Calu3 (cell line): ENCODE measurements around the gene NANS. TPM values are rescaled to one million over a fixed set of nuclear protein-coding genes. Genes with fewer than 3 reads are reported as not detected.

ENCODE experiments used
- BruUV-seq: library from RNA; stranded (reverse); fragments of 400-500 nt; replicated peaks from 2 replicates; lab custom pipeline; 2021; lab: Mats Ljungman, UMichigan
- CTCF ChIA-PET: fragments of 300-600 bp; sonication (Branson Sonifier 250); formaldehyde crosslinking; loops from one replicate; lab custom pipeline; 2022; ENCODE audit warnings: antibody characterized with exemption; lab: Charles Lee
- DNase-seq: peaks from one replicate; pipeline ENCODE4 v3.0.0; 2022
- H3K27ac Mint-ChIP-seq: one replicate; pipeline ENCODE4 v1.8.0; 2022; ENCODE audit warnings: mixed read lengths; ENCODE audit not compliant: unreplicated experiment
- H3K27me3 Mint-ChIP-seq: one replicate; pipeline ENCODE4 v1.8.0; 2022; ENCODE audit warnings: mixed read lengths; ENCODE audit not compliant: unreplicated experiment
- H3K36me3 Mint-ChIP-seq: one replicate; pipeline ENCODE4 v1.8.0; 2022; ENCODE audit warnings: mild to moderate bottlenecking, moderate library complexity, mixed read lengths; ENCODE audit not compliant: insufficient read depth, unreplicated experiment
- H3K4me1 Mint-ChIP-seq: one replicate; pipeline ENCODE4 v1.8.0; 2022; ENCODE audit warnings: mild to moderate bottlenecking, low read depth, mixed read lengths; ENCODE audit not compliant: unreplicated experiment
- H3K4me3 Mint-ChIP-seq: one replicate; pipeline ENCODE4 v1.8.0; 2022; ENCODE audit warnings: mild to moderate bottlenecking, low read depth, moderate library complexity, mixed read lengths; ENCODE audit not compliant: unreplicated experiment
- H3K9me3 Mint-ChIP-seq: one replicate; pipeline ENCODE4 v1.8.0; 2022; ENCODE audit warnings: low read depth, mixed read lengths; ENCODE audit not compliant: unreplicated experiment
- intact Hi-C: fragments of 100-400 bp; cut with micrococcal nuclease; formaldehyde crosslinking; loops from one replicate; pipeline ENCODE4 v1.10.0; 2022; ENCODE audit not compliant: unreplicated experiment
- total RNA-seq: library from RNA; stranded (reverse); gene quantifications from 2 replicates; pipeline ENCODE4 v1.2.3, GENCODE V29; 2022
- TF ChIP-seq, protein P1 (sequence below): fragments of 200-600 bp; IDR thresholded peaks from one replicate; pipeline ENCODE4 v1.8.0; 2022; ENCODE audit warnings: antibody characterized with exemption; ENCODE audit not compliant: unreplicated experiment

NANS gene
- total RNA-seq, 1 experiment from 2014 or later, result 47.5 TPM

DNA sequence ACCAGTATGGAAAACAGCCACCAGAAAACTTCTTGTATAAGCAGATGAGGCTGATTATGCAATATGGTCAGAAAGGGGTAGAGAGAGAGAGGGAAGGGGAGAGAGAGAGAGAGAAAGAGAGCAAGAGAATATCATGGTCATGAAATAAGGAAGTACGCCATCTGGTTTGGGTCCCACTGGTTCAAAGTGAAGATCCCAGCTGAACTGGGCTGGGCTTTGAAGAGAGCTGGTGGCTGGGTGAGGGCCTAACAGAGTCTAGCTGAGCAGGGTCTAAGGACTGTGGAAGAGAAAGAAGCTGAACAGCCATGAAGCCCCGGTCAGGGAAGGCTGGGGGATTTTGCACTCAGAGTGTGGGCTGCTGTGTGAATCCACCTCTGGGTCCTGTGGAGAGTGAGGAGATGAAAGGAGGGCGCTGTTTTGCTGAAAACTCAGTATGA, 47.9 kb downstream of the NANS start:
- no TSS peak for BruUV-seq
- TF ChIP-seq, protein P1, sequence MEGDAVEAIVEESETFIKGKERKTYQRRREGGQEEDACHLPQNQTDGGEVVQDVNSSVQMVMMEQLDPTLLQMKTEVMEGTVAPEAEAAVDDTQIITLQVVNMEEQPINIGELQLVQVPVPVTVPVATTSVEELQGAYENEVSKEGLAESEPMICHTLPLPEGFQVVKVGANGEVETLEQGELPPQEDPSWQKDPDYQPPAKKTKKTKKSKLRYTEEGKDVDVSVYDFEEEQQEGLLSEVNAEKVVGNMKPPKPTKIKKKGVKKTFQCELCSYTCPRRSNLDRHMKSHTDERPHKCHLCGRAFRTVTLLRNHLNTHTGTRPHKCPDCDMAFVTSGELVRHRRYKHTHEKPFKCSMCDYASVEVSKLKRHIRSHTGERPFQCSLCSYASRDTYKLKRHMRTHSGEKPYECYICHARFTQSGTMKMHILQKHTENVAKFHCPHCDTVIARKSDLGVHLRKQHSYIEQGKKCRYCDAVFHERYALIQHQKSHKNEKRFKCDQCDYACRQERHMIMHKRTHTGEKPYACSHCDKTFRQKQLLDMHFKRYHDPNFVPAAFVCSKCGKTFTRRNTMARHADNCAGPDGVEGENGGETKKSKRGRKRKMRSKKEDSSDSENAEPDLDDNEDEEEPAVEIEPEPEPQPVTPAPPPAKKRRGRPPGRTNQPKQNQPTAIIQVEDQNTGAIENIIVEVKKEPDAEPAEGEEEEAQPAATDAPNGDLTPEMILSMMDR, result no peak
- Mint-ChIP-seq H3K27me3 (no peaks in the 10 kb centered on the region), H3K27ac (no peak overlapping the region), H3K36me3 (peaks cover 6% of the 10 kb centered on the region), H3K4me1 (no peaks in the 10 kb centered on the region), H3K9me3 (no peaks in the 10 kb centered on the region), H3K4me3 (no peak overlapping the region)
- CTCF ChIA-PET, result no interaction called here
- no peak for DNase-seq
- intact Hi-C loops, result no loop called here

DNA sequence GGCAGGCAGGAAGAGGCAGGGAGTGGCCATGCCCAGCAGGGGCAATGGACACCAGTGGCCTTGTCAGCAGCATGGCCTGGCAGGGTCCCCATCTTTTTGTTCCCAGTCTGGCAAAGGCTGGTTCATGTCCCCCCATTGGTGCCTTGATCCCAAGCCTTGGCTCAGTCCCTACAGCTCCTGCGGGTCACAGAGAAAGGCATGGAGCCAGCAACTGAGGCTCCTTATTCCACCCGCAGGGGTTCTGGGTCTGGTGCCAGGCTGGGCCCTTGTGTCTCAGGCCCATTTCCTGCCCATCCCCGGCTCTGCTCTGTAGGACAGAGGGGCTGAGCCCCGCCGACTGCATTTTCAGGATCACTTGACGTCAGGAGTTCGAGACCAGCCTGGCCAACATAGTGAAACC, 48.5 kb downstream of the NANS start:
- Mint-ChIP-seq H3K4me3 (no peak overlapping the region), H3K4me1 (no peaks in the 10 kb centered on the region), H3K36me3 (peaks cover 6% of the 10 kb centered on the region), H3K27me3 (no peaks in the 10 kb centered on the region), H3K27ac (no peak overlapping the region), H3K9me3 (no peaks in the 10 kb centered on the region)
- TF ChIP-seq, protein P1, result no peak
- intact Hi-C loops, result no loop called here
- CTCF ChIA-PET, result no interaction called here
- BruUV-seq, result no TSS peak
- DNase-seq, result no peak

DNA sequence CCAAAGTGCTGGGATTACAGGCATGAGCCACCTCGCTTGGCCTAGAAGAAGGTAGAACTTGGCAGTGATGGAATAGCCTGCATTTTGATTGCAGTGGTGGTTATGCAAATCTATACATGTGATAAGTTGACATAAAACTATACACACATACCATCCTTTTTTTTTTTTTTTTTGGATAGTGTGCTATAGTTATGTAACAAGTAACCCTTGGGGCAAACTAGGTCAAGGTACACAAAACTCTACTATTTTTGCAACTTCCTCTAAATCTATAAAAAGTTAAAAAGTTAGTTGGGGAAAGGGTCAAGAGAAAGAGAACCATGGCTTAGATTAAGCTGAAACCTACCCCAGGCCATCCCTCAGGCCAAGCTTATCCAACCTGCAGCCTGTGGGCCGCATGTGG, 51.4 kb downstream of the NANS start:
- no peak for DNase-seq
- no peak overlapping the region for H3K4me3 Mint-ChIP-seq
- H3K4me1 Mint-ChIP-seq, result no peaks in the 10 kb centered on the region
- no peak overlapping the region for H3K27ac Mint-ChIP-seq
- H3K9me3 Mint-ChIP-seq, result no peaks in the 10 kb centered on the region
- intact Hi-C loops, result no loop called here
- CTCF ChIA-PET, result interaction anchor here (0.7 kb wide), 1 partner anchor 11 kb away, joined by 6 read pairs; no protein-coding TSS in a partner anchor
- H3K36me3 Mint-ChIP-seq, result peaks cover 6% of the 10 kb centered on the region
- no TSS peak for BruUV-seq
- H3K27me3 Mint-ChIP-seq, result no peaks in the 10 kb centered on the region
- TF ChIP-seq, protein P1, result no peak

DNA sequence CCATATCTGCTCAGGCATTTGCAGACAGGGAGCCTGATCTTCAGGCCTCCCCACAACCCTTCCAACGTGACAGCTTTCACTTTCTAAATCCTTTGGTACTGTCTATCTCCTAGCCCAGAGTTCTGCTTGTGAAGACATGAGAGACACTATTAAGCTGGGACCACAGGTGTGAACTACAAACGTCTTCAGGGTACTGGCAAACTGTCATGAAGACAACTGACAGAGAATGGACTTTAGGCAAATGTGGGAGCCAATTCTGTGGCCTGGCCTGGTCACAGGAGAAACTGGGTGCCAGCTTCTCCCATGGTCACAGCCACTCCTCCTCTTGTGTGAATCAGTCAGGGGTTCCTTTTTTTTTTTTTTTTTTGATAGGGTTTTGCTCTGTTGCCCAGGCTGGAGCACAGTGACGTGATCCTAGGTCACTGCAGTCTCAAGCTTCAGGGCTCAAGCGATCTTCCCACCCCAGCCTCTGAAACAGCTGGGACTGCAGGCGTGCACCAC, 52.0 kb downstream of the NANS start:
- no peak overlapping the region for H3K27ac Mint-ChIP-seq
- H3K27me3 Mint-ChIP-seq, result no peaks in the 10 kb centered on the region
- H3K36me3 Mint-ChIP-seq, result peaks cover 6% of the 10 kb centered on the region
- CTCF ChIA-PET, result interaction anchor here (0.7 kb wide), 2 partner anchors 11 to 13 kb away, joined by 3 to 6 read pairs; no protein-coding TSS in a partner anchor
- intact Hi-C loops, result no loop called here
- TF ChIP-seq, protein P1, result no peak
- H3K4me3 Mint-ChIP-seq, result no peak overlapping the region
- no peak for DNase-seq
- no peaks in the 10 kb centered on the region for H3K9me3 Mint-ChIP-seq
- no TSS peak for BruUV-seq
- H3K4me1 Mint-ChIP-seq, result no peaks in the 10 kb centered on the region
